Brain microvascular endothelial cell (primary cell): Measurements from ENCODE around the gene HECTD4.
"Not testable (repeated sequence)": the region's sequence is repeated elsewhere in the genome, so short reads cannot be mapped to it uniquely, and the experiment has no call there.

Experiments used
- DNase-seq: peaks from one replicate; pipeline ENCODE4 v3.0.0-alpha.2; 2020
- H3K27ac ChIP-seq: fragments of 250-450 bp; sonication (Bioruptor Pico); 2 replicates; pipeline ENCODE4 v1.5.1; 2020; ENCODE audit warnings: mild to moderate bottlenecking, moderate library complexity
- H3K27me3 ChIP-seq: fragments of 250-450 bp; sonication (Bioruptor Pico); replicated peaks from 2 replicates; pipeline ENCODE4 v1.5.1; 2020; ENCODE audit warnings: mild to moderate bottlenecking
- H3K36me3 ChIP-seq: fragments of 250-450 bp; sonication (Bioruptor Pico); replicated peaks from 2 replicates; pipeline ENCODE4 v1.5.1; 2020; ENCODE audit warnings: mild to moderate bottlenecking
- H3K4me3 ChIP-seq: 2 replicates; pipeline ENCODE4 v1.5.1; 2011; ENCODE audit warnings: low read depth, mild to moderate bottlenecking, control low read depth, low read length, moderate library complexity
- CTCF ChIP-seq: IDR thresholded peaks from 2 replicates; pipeline ENCODE4 v1.5.1; 2011; ENCODE audit warnings: low read depth, mild to moderate bottlenecking, moderate library complexity, low read length, control low read depth, inconsistent platforms; ENCODE audit errors: missing control alignments
- in situ Hi-C: cut with HindIII; loops from 2 replicates; pipeline ENCODE4 v1.10.0; 2017; ENCODE audit warnings: low sequenced_read_pairs, low pct_ligation_motif_present

HECTD4 gene

GRCh38 chr12:112408621-112409020, 26.4 kb upstream of the HECTD4 start:
- in situ Hi-C loops = no loop called here
- Histone ChIP-seq H3K36me3 (peaks cover 43% of the 10 kb centered on the region), H3K27ac (peak overlapping the region; percentile 88), H3K4me3 (peak overlapping the region; percentile 98), H3K27me3 (no peaks in the 10 kb centered on the region)
- TF ChIP-seq CTCF = no peak
- DNase-seq = no peak

GRCh38 chr12:112407683-112408082, 25.5 kb upstream of the HECTD4 start:
- Histone ChIP-seq H3K4me3 (peak overlapping the region; percentile 98), H3K36me3 (peaks cover 43% of the 10 kb centered on the region)
- in situ Hi-C loops, H3K27me3 ChIP-seq, DNase-seq, H3K27ac ChIP-seq: not testable (repeated sequence)

GRCh38 chr12:112406519-112407488, 24.6 kb upstream of the HECTD4 start:
- in situ Hi-C loops = no loop called here
- peaks cover 43% of the 10 kb centered on the region for H3K36me3 ChIP-seq
- DNase-seq = no peak
- no peak overlapping the region for H3K27ac ChIP-seq
- no peaks in the 10 kb centered on the region for H3K27me3 ChIP-seq
- no peak for TF ChIP-seq CTCF
- peak overlapping the region; percentile 98 for H3K4me3 ChIP-seq

- DNase-seq = no peak
- in situ Hi-C loops = no loop called here
- no peak for TF ChIP-seq CTCF
- H3K27me3 ChIP-seq = no peaks in the 10 kb centered on the region
- no peak overlapping the region for H3K4me3 ChIP-seq
- H3K27ac ChIP-seq = no peak overlapping the region
- H3K36me3 ChIP-seq = peaks cover 30% of the 10 kb centered on the region
These were observed 19.8 kb upstream of the HECTD4 start for GRCh38 chr12:112401903-112402498.

GRCh38 chr12:112401054-112401453, 18.8 kb upstream of the HECTD4 start:
- Histone ChIP-seq H3K36me3 (peaks cover 20% of the 10 kb centered on the region), H3K4me3 (no peak overlapping the region), H3K27ac (no peak overlapping the region), H3K27me3 (no peaks in the 10 kb centered on the region)
- in situ Hi-C loops = no loop called here
- no peak for TF ChIP-seq CTCF
- no peak for DNase-seq

- H3K36me3 ChIP-seq = no peaks in the 10 kb centered on the region
- no peak for TF ChIP-seq CTCF
- DNase-seq = no peak
These were observed 11.1 kb upstream of the HECTD4 start for GRCh38 chr12:112393328-112393727.

GRCh38 chr12:112389922-112390654, 7.9 kb upstream of the HECTD4 start:
- DNase-seq, H3K36me3 ChIP-seq, in situ Hi-C loops, H3K27ac ChIP-seq, H3K4me3 ChIP-seq, H3K27me3 ChIP-seq: not testable (repeated sequence)

More at GRCh38 chr12:112393328-112393727, 11.1 kb upstream of the HECTD4 start:
- Histone ChIP-seq H3K27me3 (no peaks in the 10 kb centered on the region), H3K4me3 (no peak overlapping the region), H3K27ac (no peak overlapping the region)
- in situ Hi-C loops = no loop called here
